SK-N-SH (cell line): Measurements from ENCODE around the gene METTL26. TPM values are rescaled to one million over a fixed set of nuclear protein-coding genes. Genes with fewer than 3 reads are reported as not detected.

ENCODE experiments used
- CTCF ChIA-PET: fragments of 300-600, 350-600 bp; formaldehyde crosslinking; extraction: SDS; loops from one replicate; lab custom pipeline; 2021; lab: Yijun Ruan, JAX
- POLR2A ChIA-PET: fragments of 350-600 bp; sonication (Branson Sonifier 250); formaldehyde crosslinking; extraction: SDS; loops from one replicate; lab custom pipeline; 2020; ENCODE audit warnings: antibody characterized with exemption, inconsistent platforms; lab: Yijun Ruan, JAX
- DNase-seq: peaks from one replicate; pipeline ENCODE4 v3.0.0; 2012
- H2AFZ ChIP-seq: fragments of 200-600 bp; sonication (generic); 2 replicates; pipeline ENCODE4 v1.8.1; 2016; ENCODE audit warnings: antibody characterized with exemption, mild to moderate bottlenecking, low read depth
- H3F3A ChIP-seq: fragments of 200-600 bp; sonication (generic); replicated peaks from 2 replicates; pipeline ENCODE3; 2016; ENCODE audit warnings: antibody characterized with exemption, mild to moderate bottlenecking; ENCODE audit not compliant: insufficient read depth
- H3K27ac ChIP-seq, 2 experiments: fragments of 200-500 bp in 1 of 2; fragments of 200-600 bp in 1 of 2; sonication (Bioruptor generic) in 1 of 2; sonication (generic), shearing (Covaris generic) in 1 of 2; 2 replicates each; pipeline versions ENCODE4 v1.5.1 to v1.6.1; 2014 to 2016; ENCODE audit warnings: low read depth in 2 of 2, inconsistent platforms in 1 of 2, low read length in 1 of 2, mild to moderate bottlenecking in 1 of 2, mixed read lengths in 1 of 2
- H3K27me3 ChIP-seq: fragments of 200-600 bp; sonication (generic), shearing (Covaris generic); 2 replicates; pipeline ENCODE4 v1.6.1; 2016; ENCODE audit warnings: mixed run types; ENCODE audit not compliant: insufficient read depth
- H3K36me3 ChIP-seq, 2 experiments: fragments of 200-500 bp in 1 of 2; fragments of 200-600 bp in 1 of 2; sonication (Bioruptor generic) in 1 of 2; sonication (generic) in 1 of 2; replicated peaks in 1 of 2; 2 replicates each; pipeline versions ENCODE3 to v1.5.1; 2014 to 2016; ENCODE audit warnings: low read length in 1 of 2, mild to moderate bottlenecking in 1 of 2; ENCODE audit not compliant: insufficient read depth in 2 of 2, control insufficient read depth in 1 of 2
- H3K4me1 ChIP-seq, 2 experiments: fragments of 200-500 bp in 1 of 2; fragments of 200-600 bp in 1 of 2; sonication (Bioruptor generic) in 1 of 2; sonication (generic), shearing (Covaris generic) in 1 of 2; 2 replicates each; pipeline versions ENCODE4 v1.5.1 to v1.6.1; 2014 to 2016; ENCODE audit warnings: low read depth in 1 of 2, low read length in 1 of 2, mixed run types in 1 of 2; ENCODE audit not compliant: insufficient read depth in 2 of 2, control insufficient read depth in 1 of 2
- H3K4me2 ChIP-seq: fragments of 200-600 bp; sonication (generic), shearing (Covaris generic); 2 replicates; pipeline ENCODE4 v1.6.1; 2017; ENCODE audit warnings: mixed run types
- H3K4me3 ChIP-seq, 2 experiments: fragments of 200-500 bp in 1 of 2; fragments of 200-600 bp in 1 of 2; sonication (Bioruptor generic) in 1 of 2; sonication (generic), shearing (Covaris generic) in 1 of 2; 2 replicates each; pipeline versions ENCODE4 v1.5.1 to v1.8.1; 2014 to 2016; ENCODE audit warnings: low read depth in 2 of 2, inconsistent platforms in 1 of 2, low read length in 1 of 2, mild to moderate bottlenecking in 1 of 2, mixed read lengths in 1 of 2, moderate library complexity in 1 of 2
- H3K79me2 ChIP-seq: fragments of 200-600 bp; sonication (generic); 2 replicates; pipeline ENCODE4 v1.8.1; 2017; ENCODE audit warnings: mild to moderate bottlenecking; ENCODE audit not compliant: insufficient read depth
- H3K9ac ChIP-seq: fragments of 200-600 bp; sonication (generic); 2 replicates; pipeline ENCODE4 v1.6.1; 2017; ENCODE audit warnings: mixed run types
- H3K9me2 ChIP-seq: fragments of 200-600 bp; sonication (generic); 2 replicates; pipeline ENCODE4 v1.6.1; 2017; ENCODE audit warnings: mixed run types
- H3K9me3 ChIP-seq: fragments of 200-600 bp; sonication (generic); 2 replicates; pipeline ENCODE4 v1.6.1; 2017; ENCODE audit warnings: mixed run types, mild to moderate bottlenecking, moderate library complexity
- H4K20me1 ChIP-seq: fragments of 200-600 bp; sonication (generic); 2 replicates; pipeline ENCODE4 v1.6.1; 2017; ENCODE audit warnings: mild to moderate bottlenecking, mixed run types; ENCODE audit not compliant: insufficient read depth
- CHD2 ChIP-seq: fragments of 150-350 bp; IDR thresholded peaks from 2 replicates; pipeline ENCODE4 v1.6.1; 2018; ENCODE audit warnings: low read length; ENCODE audit not compliant: partially characterized antibody
- CTCF ChIP-seq: fragments of 200-600 bp; sonication (generic); IDR thresholded peaks from 2 replicates; pipeline ENCODE4 v1.6.1; 2017; ENCODE audit warnings: antibody characterized with exemption, mild to moderate bottlenecking, moderate library complexity
- EP300 ChIP-seq, 2 experiments: IDR thresholded peaks; 2 replicates each; pipeline versions ENCODE4 v1.4.0 to v1.6.1; 2012; ENCODE audit warnings: borderline replicate concordance in 1 of 2, low read depth in 1 of 2, low read length in 1 of 2
- MAX ChIP-seq: IDR thresholded peaks from 2 replicates; pipeline ENCODE4 v1.4.0; 2012; ENCODE audit warnings: low read depth
- NRF1 ChIP-seq: IDR thresholded peaks from 2 replicates; pipeline ENCODE4 v1.6.1; 2012; ENCODE audit warnings: low read depth, mild to moderate bottlenecking, low read length
- POLR2AphosphoS5 ChIP-seq: IDR thresholded peaks from 2 replicates; pipeline ENCODE4 v1.6.1; 2012; ENCODE audit warnings: low read depth, low read length
- RCOR1 ChIP-seq: fragments of 150-350 bp; IDR thresholded peaks from 2 replicates; pipeline ENCODE4 v1.6.1; 2017; ENCODE audit warnings: antibody characterized with exemption, low read length
- RFX5 ChIP-seq: IDR thresholded peaks from 2 replicates; pipeline ENCODE4 v1.6.1; 2012; ENCODE audit warnings: mild to moderate bottlenecking, improper control_type of control experiment, low read length
- TEAD4 ChIP-seq: IDR thresholded peaks from 2 replicates; pipeline ENCODE4 v1.4.0; 2012; ENCODE audit warnings: mild to moderate bottlenecking, borderline replicate concordance; ENCODE audit not compliant: insufficient read depth
- USF1 ChIP-seq: IDR thresholded peaks from 2 replicates; pipeline ENCODE4 v1.4.0; 2012; ENCODE audit warnings: low read depth, borderline replicate concordance
- USF2 ChIP-seq: fragments of 150-350 bp; IDR thresholded peaks from 2 replicates; pipeline ENCODE4 v1.6.1; 2017; ENCODE audit warnings: antibody characterized with exemption, low read length, low read depth, borderline replicate concordance
- YY1 ChIP-seq: IDR thresholded peaks from 2 replicates; pipeline ENCODE4 v1.4.0; 2012; ENCODE audit warnings: low read depth, mild to moderate bottlenecking
- WGBS: methylation state at CpG from one replicate; pipeline ENCODE4 v1.1.6; 2017; ENCODE audit warnings: low lambda C conversion rate; 5-methylcytosine and 5-hydroxymethylcytosine counted together
- polyA plus RNA-seq, 3 experiments: library from polyadenylated mRNA; depleted of rRNA; stranded (reverse); fragments of >200 nt; gene quantifications; 2 replicates each; pipeline ENCODE4 v1.2.3, GENCODE V29; 2012

The METTL26 gene
- polyA plus RNA-seq, 1 of the 3 experiments (the other 2 are of a cell fraction): 167 TPM

- Histone ChIP-seq H3K4me1 (peaks cover 10 to 41% of the 10 kb centered on the region in 2 experiments; a peak in 2 of 4 replicates), H3K9ac (no peak overlapping the region), H2AFZ (no peak overlapping the region), H3F3A (peaks cover 5% of the 10 kb centered on the region), H3K79me2 (peaks cover 30% of the 10 kb centered on the region; the same call in 1 of the 2 replicates), H3K36me3 (no peaks in the 10 kb centered on the region), H3K9me2 (no peaks in the 10 kb centered on the region), H4K20me1 (no peaks in the 10 kb centered on the region), H3K4me2 (no peak overlapping the region), H3K4me3 (no peak overlapping the region), H3K27me3 (no peaks in the 10 kb centered on the region), H3K9me3 (no peaks in the 10 kb centered on the region), H3K27ac (no peak overlapping the region)
- ChIA-PET CTCF (interaction anchor here (1.3 kb wide), 1 partner anchor 21 kb away, joined by 3 read pairs; no protein-coding TSS in a partner anchor), POLR2A (no interaction called here)
- no peak for DNase-seq
- WGBS: 87% methylated on average over 21 of the region's 32 CpGs
- TF ChIP-seq RFX5 (no peak), CTCF (no peak)
Measured at GRCh38 chr16:645852-646678, 10.0 kb upstream of the METTL26 start.

- H3F3A ChIP-seq: peaks cover 9% of the 10 kb centered on the region
- no peaks in the 10 kb centered on the region for H4K20me1 ChIP-seq
- H3K9me3 ChIP-seq: no peaks in the 10 kb centered on the region
- H3K4me3 ChIP-seq: no peak overlapping the region
- POLR2A ChIA-PET: no interaction called here
- no peaks in the 10 kb centered on the region for H3K27me3 ChIP-seq
- peaks cover 10 to 30% of the 10 kb centered on the region in 2 experiments; a peak in 2 of 4 replicates for H3K4me1 ChIP-seq
- no peaks in the 10 kb centered on the region for H3K9me2 ChIP-seq
- no peak overlapping the region for H3K4me2 ChIP-seq
- H3K9ac ChIP-seq: no peak overlapping the region
- TF ChIP-seq USF1 (no peak), CTCF (no peak), CHD2 (no peak), YY1 (no peak), TEAD4 (no peak), RCOR1 (no peak), NRF1 (no peak), EP300 (IDR thresholded peaks at IDR 0.05; ENCODE audit: borderline replicate concordance in 1 of 2, low read depth in 1 of 2, low read length in 1 of 2) (no peak), POLR2AphosphoS5 (no peak), USF2 (no peak), MAX (no peak)
- CTCF ChIA-PET: no interaction called here
- 95% methylated on average over 12 of the region's 12 CpGs for WGBS
- no peak overlapping the region for H3K27ac ChIP-seq
- no peaks in the 10 kb centered on the region for H3K36me3 ChIP-seq
- peaks cover 23% of the 10 kb centered on the region; the same call in 1 of the 2 replicates for H3K79me2 ChIP-seq
- DNase-seq: no peak
- H2AFZ ChIP-seq: no peak overlapping the region
Measured at GRCh38 chr16:644556-644955, 8.5 kb upstream of the METTL26 start.
